GM23248 (cell line): ENCODE data around the gene OR2AE1. TPM values are rescaled to one million over a fixed set of nuclear protein-coding genes. Genes with fewer than 3 reads are reported as not detected.

ENCODE experiments used
- DNase-seq: peaks from one replicate; pipeline ENCODE4 v3.0.0-alpha.2; 2015
- H2AFZ ChIP-seq: fragments of 200-600 bp; sonication (generic); 2 replicates; pipeline ENCODE4 v1.6.1; 2016; ENCODE audit warnings: antibody characterized with exemption
- H3F3A ChIP-seq: fragments of 200-600 bp; sonication (generic); 2 replicates; pipeline ENCODE4 v1.6.1; 2016; ENCODE audit warnings: mild to moderate bottlenecking, antibody characterized with exemption, mixed run types; ENCODE audit not compliant: insufficient read depth
- H3K27ac ChIP-seq: fragments of 200-600 bp; sonication (generic); 2 replicates; pipeline ENCODE4 v1.5.1; 2016; ENCODE audit warnings: mild to moderate bottlenecking
- H3K27me3 ChIP-seq: fragments of 200-600 bp; sonication (generic); replicated peaks from 2 replicates; pipeline ENCODE4 v1.6.1; 2016; ENCODE audit warnings: mild to moderate bottlenecking; ENCODE audit not compliant: insufficient read depth
- H3K36me3 ChIP-seq: fragments of 200-600 bp; sonication (generic); 2 replicates; pipeline ENCODE4 v1.6.1; 2016; ENCODE audit warnings: low read depth, mild to moderate bottlenecking
- H3K4me1 ChIP-seq: fragments of 200-600 bp; sonication (generic); 2 replicates; pipeline ENCODE4 v1.6.1; 2016; ENCODE audit warnings: mild to moderate bottlenecking; ENCODE audit not compliant: insufficient read depth
- H3K4me2 ChIP-seq: fragments of 200-600 bp; sonication (generic); one replicate; pipeline ENCODE4 v1.6.1; 2016; ENCODE audit warnings: mild to moderate bottlenecking; ENCODE audit not compliant: unreplicated experiment
- H3K4me3 ChIP-seq: fragments of 200-600 bp; sonication (generic); 2 replicates; pipeline ENCODE4 v1.5.1; 2016; ENCODE audit warnings: mild to moderate bottlenecking
- H3K79me2 ChIP-seq: fragments of 200-600 bp; sonication (generic); 2 replicates; pipeline ENCODE4 v1.6.1; 2016; ENCODE audit warnings: mild to moderate bottlenecking; ENCODE audit not compliant: insufficient read depth
- H3K9ac ChIP-seq: fragments of 200-600 bp; sonication (generic); 2 replicates; pipeline ENCODE4 v1.6.1; 2016; ENCODE audit warnings: mild to moderate bottlenecking
- H3K9me2 ChIP-seq: fragments of 200-600 bp; sonication (generic); 2 replicates; pipeline ENCODE4 v1.6.1; 2016; ENCODE audit warnings: mixed run types, mild to moderate bottlenecking, moderate library complexity; ENCODE audit not compliant: insufficient read depth
- H3K9me3 ChIP-seq: fragments of 200-600 bp; sonication (generic); one replicate; pipeline ENCODE4 v1.6.1; 2017; ENCODE audit warnings: low read depth
- H4K20me1 ChIP-seq: fragments of 200-600 bp; sonication (generic); 2 replicates; pipeline ENCODE4 v1.6.0; 2016; ENCODE audit not compliant: insufficient read depth
- EZH2 ChIP-seq: fragments of 200-600 bp; sonication (generic); IDR thresholded peaks from 2 replicates; pipeline ENCODE4 v1.6.1; 2018; ENCODE audit warnings: antibody characterized with exemption, mild to moderate bottlenecking; ENCODE audit not compliant: insufficient read depth, poor library complexity, severe bottlenecking
- EZH2phosphoT487 ChIP-seq: fragments of 200-600 bp; sonication (generic); IDR thresholded peaks from 2 replicates; pipeline ENCODE4 v1.6.1; 2018; ENCODE audit warnings: antibody characterized with exemption, moderate library complexity, mild to moderate bottlenecking, low read depth; ENCODE audit not compliant: insufficient read depth
- WGBS, 2 experiments: methylation state at CpG; one replicate each; pipeline ENCODE4 v1.1.6; 2015 to 2017; ENCODE audit warnings: low lambda C conversion rate in 2 of 2, low coverage in 1 of 2; ENCODE audit errors: missing lambda C conversion rate in 2 of 2; 5-methylcytosine and 5-hydroxymethylcytosine counted together
- in situ Hi-C: fragments of 300-500 bp; cut with MboI; formaldehyde crosslinking; loops from 2 replicates; pipeline ENCODE4 v1.15.0; 2020
- polyA plus RNA-seq: library from polyadenylated mRNA; unstranded; fragments of >200 nt; fragmentation: Nextera tagmentation; extraction: Ambion mirVana; gene quantifications from 2 replicates; pipeline ENCODE4 v1.2.1, GENCODE V29; 2016
- total RNA-seq: library from RNA; depleted of rRNA; stranded (reverse); fragments of >200 nt; shearing (Covaris generic); gene quantifications from 2 replicates; pipeline ENCODE4 v1.2.3, GENCODE V29; 2014

OR2AE1 gene
- total and polyA plus RNA-seq, 2 experiments from 2014 or later = not detected

- peak overlapping the region; percentile 86 for H3K4me3 ChIP-seq
These were observed 42.9 kb upstream of the OR2AE1 start for GRCh38 chr7:99919814-99920112.

GRCh38 chr7:99918959-99919813 is 42.4 kb upstream of the OR2AE1 start, which contains the start of gene TRIM4:
TRIM4 (minus strand) TSS chr7:99919530; CDS start chr7:99919401, 129 bp downstream.
- in situ Hi-C loops = no loop called here
- H3F3A ChIP-seq = peaks cover 19% of the 10 kb centered on the region; the same call in 1 of the 2 replicates
- no peaks in the 10 kb centered on the region for H3K27me3 ChIP-seq
- 1% methylated on average over 80 to 81 of the region's 81 CpGs for WGBS, 2 experiments
- no peak for TF ChIP-seq EZH2phosphoT487
- TF ChIP-seq EZH2 = no peak
- H3K27ac ChIP-seq = peak within 1 kb of the TSS; percentile 82
- no peaks in the 10 kb centered on the region for H3K9me2 ChIP-seq
- H2AFZ ChIP-seq = peak within 1 kb of the TSS; percentile 98
- no peaks in the 10 kb centered on the region for H3K9me3 ChIP-seq
- H3K36me3 ChIP-seq = peaks cover 3% of the 10 kb centered on the region; the same call in 1 of the 2 replicates
- H3K9ac ChIP-seq = peak within 1 kb of the TSS; percentile 88
- peak within 1 kb of the TSS; percentile 86 for H3K4me3 ChIP-seq
- DNase-seq = peak; percentile 96
- no peaks in the 10 kb centered on the region for H4K20me1 ChIP-seq
- H3K4me1 ChIP-seq = peaks cover 28% of the 10 kb centered on the region
- peaks cover 61% of the 10 kb centered on the region for H3K79me2 ChIP-seq
- peak within 1 kb of the TSS; percentile 98 for H3K4me2 ChIP-seq

More at GRCh38 chr7:99919814-99920112, 42.9 kb upstream of the OR2AE1 start:
- Histone ChIP-seq H3K27ac (peak overlapping the region; percentile 82), H3K9ac (peak overlapping the region; percentile 88), H3K4me1 (peaks cover 28% of the 10 kb centered on the region), H4K20me1 (no peaks in the 10 kb centered on the region), H3K9me3 (no peaks in the 10 kb centered on the region), H3K36me3 (peaks cover 3% of the 10 kb centered on the region; the same call in 1 of the 2 replicates), H3F3A (peaks cover 16% of the 10 kb centered on the region; the same call in 1 of the 2 replicates), H2AFZ (peak overlapping the region; percentile 98), H3K79me2 (peaks cover 55% of the 10 kb centered on the region), H3K9me2 (no peaks in the 10 kb centered on the region), H3K4me2 (peak overlapping the region; percentile 98), H3K27me3 (no peaks in the 10 kb centered on the region)
- WGBS, 2 experiments = 12 to 14% methylated on average over 4 of the region's 4 CpGs
- TF ChIP-seq EZH2 (no peak), EZH2phosphoT487 (no peak)
- DNase-seq = no peak
- in situ Hi-C loops = no loop called here

DNA sequence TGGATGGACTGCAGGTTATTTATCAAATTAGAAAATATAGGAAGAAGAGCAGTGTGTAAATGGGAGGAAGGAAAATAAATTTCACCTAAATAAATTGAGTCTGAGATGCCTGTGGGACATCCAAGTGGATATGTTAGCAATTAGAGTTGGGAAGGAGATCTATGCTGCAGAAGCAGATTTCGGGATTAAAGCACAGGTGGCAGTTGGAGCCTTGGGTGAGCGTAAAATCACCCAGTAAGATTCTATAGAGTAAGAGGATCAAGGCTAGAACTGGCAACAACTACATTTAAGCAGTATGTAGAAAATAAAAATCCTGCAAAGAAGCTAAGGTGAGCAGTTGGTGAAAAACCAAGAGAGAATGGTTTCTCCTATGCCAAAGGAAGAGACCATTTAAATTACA is 34.1 kb upstream of the OR2AE1 start:
- Histone ChIP-seq H3K4me2 (no peak overlapping the region), H3K27ac (no peak overlapping the region), H3K9ac (no peak overlapping the region), H3K4me1 (no peaks in the 10 kb centered on the region), H3K79me2 (peaks cover 99% of the 10 kb centered on the region), H3K4me3 (no peak overlapping the region), H3F3A (peaks cover 13% of the 10 kb centered on the region; the same call in 1 of the 2 replicates), H4K20me1 (0 out of 2 replicates have a peak, but pooled peaks cover 14% of the 10 kb centered on the region), H3K36me3 (peaks cover 35% of the 10 kb centered on the region), H3K27me3 (no peaks in the 10 kb centered on the region), H3K9me3 (no peaks in the 10 kb centered on the region), H2AFZ (no peak overlapping the region), H3K9me2 (no peaks in the 10 kb centered on the region)
- no peak for DNase-seq
- WGBS, 2 experiments = 98 to 100% methylated on average over 2 of the region's 2 CpGs
- in situ Hi-C loops = no loop called here
- no peak for TF ChIP-seq EZH2
- no peak for TF ChIP-seq EZH2phosphoT487

DNA sequence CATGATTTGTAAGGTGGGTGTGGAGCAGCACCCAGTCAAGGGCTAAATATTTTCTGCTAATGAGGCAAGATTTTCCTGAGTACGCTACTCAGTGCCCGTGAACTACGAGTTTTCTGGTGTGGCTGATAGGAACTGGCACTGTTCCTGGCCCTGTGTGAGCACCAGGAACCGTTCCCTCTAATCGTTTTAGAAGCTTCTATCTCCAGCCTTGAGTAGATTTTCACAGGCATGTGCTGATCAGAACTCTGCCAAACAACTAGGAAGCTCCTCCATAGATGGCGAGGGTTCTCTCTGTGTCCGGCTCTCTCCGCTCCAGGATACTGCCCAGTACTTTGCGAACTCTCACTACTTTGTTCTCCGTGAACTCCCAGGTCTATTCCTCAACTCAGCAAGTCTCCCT is 24.7 kb upstream of the OR2AE1 start:
- 94 to 95% methylated on average over 10 of the region's 10 CpGs for WGBS, 2 experiments
- Histone ChIP-seq H3K9me3 (no peaks in the 10 kb centered on the region), H3K4me3 (no peak overlapping the region), H3K9me2 (no peaks in the 10 kb centered on the region), H3K9ac (no peak overlapping the region), H3K36me3 (peaks cover 50% of the 10 kb centered on the region), H3K4me1 (no peaks in the 10 kb centered on the region), H3K27ac (no peak overlapping the region), H2AFZ (no peak overlapping the region), H3K4me2 (no peak overlapping the region), H3K27me3 (no peaks in the 10 kb centered on the region), H3F3A (no peaks in the 10 kb centered on the region), H4K20me1 (no peaks in the 10 kb centered on the region), H3K79me2 (peaks cover 13% of the 10 kb centered on the region)
- in situ Hi-C loops = no loop called here
- TF ChIP-seq EZH2phosphoT487 (no peak), EZH2 (no peak)
- DNase-seq = no peak
